ENCODE measurements around the gene BUB3. TPM values are rescaled to one million over a fixed set of nuclear protein-coding genes. Genes with fewer than 3 reads are reported as not detected.

The BUB3 gene
- total and polyA plus RNA-seq, 2 experiments from 2014 or later = 243 to 272 TPM

DNA sequence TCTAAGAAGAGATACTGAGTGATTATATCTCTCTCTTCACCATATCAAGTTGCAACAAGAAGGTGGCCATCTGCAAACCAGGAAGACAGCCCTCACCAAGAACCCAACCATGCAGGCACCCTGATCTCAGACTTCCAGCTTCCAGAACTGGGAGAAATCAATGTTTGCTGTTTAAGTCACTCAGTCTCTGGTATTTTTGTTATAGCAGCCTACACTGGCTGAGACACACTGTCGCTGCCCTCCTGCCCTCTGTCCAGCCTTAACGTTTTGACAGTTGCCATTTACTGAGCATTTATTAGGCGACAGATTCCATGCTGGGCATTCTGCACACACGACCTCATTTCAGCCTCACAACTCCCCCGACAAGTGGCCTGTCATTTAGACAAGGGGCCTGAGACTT lies 28.0 kb upstream of the BUB3 start:
- H3K4me3 Mint-ChIP-seq = no peak overlapping the region
- TF ChIP-seq ZNF114 (CRISPR knock-in tag; IDR thresholded peaks at IDR 0.05) (no peak), POLR2AphosphoS5 (IDR thresholded peaks at IDR 0.05; ENCODE audit: low read depth) (no peak), JUNB (IDR thresholded peaks at IDR 0.05; ENCODE audit: unreplicated experiment) (no peak), CREB1 (CRISPR knock-in tag; IDR thresholded peaks at IDR 0.05; ENCODE audit: low read depth) (no peak)
- TF ChIP-seq, protein P1, sequence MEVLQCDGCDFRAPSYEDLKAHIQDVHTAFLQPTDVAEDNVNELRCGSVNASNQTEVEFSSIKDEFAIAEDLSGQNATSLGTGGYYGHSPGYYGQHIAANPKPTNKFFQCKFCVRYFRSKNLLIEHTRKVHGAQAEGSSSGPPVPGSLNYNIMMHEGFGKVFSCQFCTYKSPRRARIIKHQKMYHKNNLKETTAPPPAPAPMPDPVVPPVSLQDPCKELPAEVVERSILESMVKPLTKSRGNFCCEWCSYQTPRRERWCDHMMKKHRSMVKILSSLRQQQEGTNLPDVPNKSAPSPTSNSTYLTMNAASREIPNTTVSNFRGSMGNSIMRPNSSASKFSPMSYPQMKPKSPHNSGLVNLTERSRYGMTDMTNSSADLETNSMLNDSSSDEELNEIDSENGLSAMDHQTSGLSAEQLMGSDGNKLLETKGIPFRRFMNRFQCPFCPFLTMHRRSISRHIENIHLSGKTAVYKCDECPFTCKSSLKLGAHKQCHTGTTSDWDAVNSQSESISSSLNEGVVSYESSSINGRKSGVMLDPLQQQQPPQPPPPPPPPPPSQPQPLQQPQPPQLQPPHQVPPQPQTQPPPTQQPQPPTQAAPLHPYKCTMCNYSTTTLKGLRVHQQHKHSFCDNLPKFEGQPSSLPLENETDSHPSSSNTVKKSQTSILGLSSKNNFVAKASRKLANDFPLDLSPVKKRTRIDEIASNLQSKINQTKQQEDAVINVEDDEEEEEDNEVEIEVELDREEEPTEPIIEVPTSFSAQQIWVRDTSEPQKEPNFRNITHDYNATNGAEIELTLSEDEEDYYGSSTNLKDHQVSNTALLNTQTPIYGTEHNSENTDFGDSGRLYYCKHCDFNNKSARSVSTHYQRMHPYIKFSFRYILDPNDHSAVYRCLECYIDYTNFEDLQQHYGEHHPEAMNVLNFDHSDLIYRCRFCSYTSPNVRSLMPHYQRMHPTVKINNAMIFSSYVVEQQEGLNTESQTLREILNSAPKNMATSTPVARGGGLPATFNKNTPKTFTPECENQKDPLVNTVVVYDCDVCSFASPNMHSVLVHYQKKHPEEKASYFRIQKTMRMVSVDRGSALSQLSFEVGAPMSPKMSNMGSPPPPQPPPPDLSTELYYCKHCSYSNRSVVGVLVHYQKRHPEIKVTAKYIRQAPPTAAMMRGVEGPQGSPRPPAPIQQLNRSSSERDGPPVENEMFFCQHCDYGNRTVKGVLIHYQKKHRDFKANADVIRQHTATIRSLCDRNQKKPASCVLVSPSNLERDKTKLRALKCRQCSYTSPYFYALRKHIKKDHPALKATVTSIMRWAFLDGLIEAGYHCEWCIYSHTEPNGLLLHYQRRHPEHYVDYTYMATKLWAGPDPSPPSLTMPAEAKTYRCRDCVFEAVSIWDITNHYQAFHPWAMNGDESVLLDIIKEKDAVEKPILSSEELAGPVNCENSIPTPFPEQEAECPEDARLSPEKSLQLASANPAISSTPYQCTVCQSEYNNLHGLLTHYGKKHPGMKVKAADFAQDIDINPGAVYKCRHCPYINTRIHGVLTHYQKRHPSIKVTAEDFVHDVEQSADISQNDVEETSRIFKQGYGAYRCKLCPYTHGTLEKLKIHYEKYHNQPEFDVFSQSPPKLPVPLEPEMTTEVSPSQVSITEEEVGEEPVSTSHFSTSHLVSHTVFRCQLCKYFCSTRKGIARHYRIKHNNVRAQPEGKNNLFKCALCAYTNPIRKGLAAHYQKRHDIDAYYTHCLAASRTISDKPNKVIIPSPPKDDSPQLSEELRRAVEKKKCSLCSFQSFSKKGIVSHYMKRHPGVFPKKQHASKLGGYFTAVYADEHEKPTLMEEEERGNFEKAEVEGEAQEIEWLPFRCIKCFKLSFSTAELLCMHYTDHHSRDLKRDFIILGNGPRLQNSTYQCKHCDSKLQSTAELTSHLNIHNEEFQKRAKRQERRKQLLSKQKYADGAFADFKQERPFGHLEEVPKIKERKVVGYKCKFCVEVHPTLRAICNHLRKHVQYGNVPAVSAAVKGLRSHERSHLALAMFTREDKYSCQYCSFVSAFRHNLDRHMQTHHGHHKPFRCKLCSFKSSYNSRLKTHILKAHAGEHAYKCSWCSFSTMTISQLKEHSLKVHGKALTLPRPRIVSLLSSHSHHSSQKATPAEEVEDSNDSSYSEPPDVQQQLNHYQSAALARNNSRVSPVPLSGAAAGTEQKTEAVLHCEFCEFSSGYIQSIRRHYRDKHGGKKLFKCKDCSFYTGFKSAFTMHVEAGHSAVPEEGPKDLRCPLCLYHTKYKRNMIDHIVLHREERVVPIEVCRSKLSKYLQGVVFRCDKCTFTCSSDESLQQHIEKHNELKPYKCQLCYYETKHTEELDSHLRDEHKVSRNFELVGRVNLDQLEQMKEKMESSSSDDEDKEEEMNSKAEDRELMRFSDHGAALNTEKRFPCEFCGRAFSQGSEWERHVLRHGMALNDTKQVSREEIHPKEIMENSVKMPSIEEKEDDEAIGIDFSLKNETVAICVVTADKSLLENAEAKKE (CRISPR knock-in tag; IDR thresholded peaks at IDR 0.05) = no peak
- ATAC-seq (no peak), DNase-seq (ENCODE audit: low spot score) (no peak)
- no peaks in the 10 kb centered on the region for H4K20me1 ChIP-seq (replicated peaks; ENCODE audit: insufficient read depth)
- no peaks in the 10 kb centered on the region for H3K79me2 ChIP-seq (replicated peaks; ENCODE audit: insufficient read depth)
- no peak overlapping the region for H3K27ac Mint-ChIP-seq
- H3K4me2 ChIP-seq = no peak overlapping the region
- H3F3A ChIP-seq (replicated peaks; ENCODE audit: low read depth) = no peaks in the 10 kb centered on the region
- peaks cover 7% of the 10 kb centered on the region for H3K4me1 Mint-ChIP-seq
- no peak overlapping the region for H3K27ac ChIP-seq (ENCODE audit: low read depth)
- H3K36me3 ChIP-seq (ENCODE audit: insufficient read depth) = no peaks in the 10 kb centered on the region
- no peak overlapping the region for H2AFZ ChIP-seq
- peaks cover 21% of the 10 kb centered on the region for H3K27me3 Mint-ChIP-seq (ENCODE audit: insufficient read depth, low read depth, poor library complexity)
- no peak overlapping the region for H3K4me3 ChIP-seq
- peaks cover 3% of the 10 kb centered on the region; the same call in 1 of the 3 replicates for H3K9me3 Mint-ChIP-seq
- no peaks in the 10 kb centered on the region for H3K9me2 ChIP-seq (ENCODE audit: insufficient read depth)
- H3K36me3 Mint-ChIP-seq (ENCODE audit: low read depth) = no peaks in the 10 kb centered on the region
- no peaks in the 10 kb centered on the region for H3K4me1 ChIP-seq (ENCODE audit: insufficient read depth)
- peaks cover 30% of the 10 kb centered on the region for H3K27me3 ChIP-seq (ENCODE audit: insufficient read depth)

DNA sequence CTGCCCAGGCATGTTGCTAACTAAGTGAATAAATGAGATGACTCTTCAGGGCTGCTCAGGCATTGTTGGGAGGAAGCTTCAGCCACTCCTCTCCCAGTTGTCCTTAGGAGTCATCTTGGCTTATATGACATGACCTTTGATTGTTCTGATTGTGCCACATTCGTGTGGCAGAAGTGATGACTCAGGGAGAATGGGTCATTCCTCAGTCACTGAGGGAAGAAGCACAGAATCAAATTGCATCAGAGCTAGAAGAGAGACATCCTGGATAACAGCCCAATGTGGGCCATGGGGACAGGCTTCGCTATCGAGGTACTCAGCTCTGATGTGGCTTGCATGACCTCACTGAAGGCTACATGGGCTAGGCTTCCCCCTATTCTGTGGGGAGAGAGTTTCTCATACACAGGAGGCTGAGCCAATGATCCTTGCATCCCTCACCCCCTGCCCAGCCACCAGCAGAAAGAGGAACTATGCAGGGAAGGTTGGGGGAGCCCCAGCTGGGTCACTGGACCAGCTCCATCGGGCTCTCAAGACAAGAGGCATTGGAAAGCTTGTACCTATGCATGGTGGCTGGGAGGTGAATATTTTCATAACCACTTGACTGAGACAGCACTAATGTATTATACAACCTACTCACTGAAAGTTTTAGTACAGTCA lies 24.5 kb upstream of the BUB3 start:
- Histone ChIP-seq H2AFZ (no peak overlapping the region), H3F3A (replicated peaks; ENCODE audit: low read depth) (peaks cover 18% of the 10 kb centered on the region; the same call in 1 of the 2 replicates), H3K4me3 (no peak overlapping the region), H3K27me3 (ENCODE audit: insufficient read depth) (peaks cover 65% of the 10 kb centered on the region), H3K27ac (ENCODE audit: low read depth) (no peak overlapping the region), H4K20me1 (replicated peaks; ENCODE audit: insufficient read depth) (no peaks in the 10 kb centered on the region; the same call in 1 of the 2 replicates), H3K9me2 (ENCODE audit: insufficient read depth) (no peaks in the 10 kb centered on the region), H3K4me1 (ENCODE audit: insufficient read depth) (peaks cover 11% of the 10 kb centered on the region), H3K4me2 (no peak overlapping the region), H3K36me3 (ENCODE audit: insufficient read depth) (no peaks in the 10 kb centered on the region), H3K79me2 (replicated peaks; ENCODE audit: insufficient read depth) (no peaks in the 10 kb centered on the region)
- H3K27me3 Mint-ChIP-seq (ENCODE audit: insufficient read depth, low read depth, poor library complexity) = peaks cover 55% of the 10 kb centered on the region
- no peak overlapping the region for H3K4me3 Mint-ChIP-seq
- H3K36me3 Mint-ChIP-seq (ENCODE audit: low read depth) = no peaks in the 10 kb centered on the region; the same call in 2 of the 3 replicates
- ATAC-seq (no peak), DNase-seq (ENCODE audit: low spot score) (no peak)
- H3K27ac Mint-ChIP-seq = no peak overlapping the region
- H3K9me3 Mint-ChIP-seq = peaks cover 11% of the 10 kb centered on the region; the same call in 2 of the 3 replicates
- peaks cover 24% of the 10 kb centered on the region for H3K4me1 Mint-ChIP-seq
- TF ChIP-seq, protein P1 (CRISPR knock-in tag; IDR thresholded peaks at IDR 0.05) = no peak
- no peak for TF ChIP-seq POLR2AphosphoS5 (IDR thresholded peaks at IDR 0.05; ENCODE audit: low read depth)
- no peak for TF ChIP-seq EZH2phosphoT487 (IDR thresholded peaks at IDR 0.05; ENCODE audit: unreplicated experiment)
